ENCODE results near the gene NSMCE1.
"Not testable (repeated sequence)": the region's sequence is repeated elsewhere in the genome, so short reads cannot be mapped to it uniquely, and the experiment has no call there.

Gene NSMCE1

GRCh38 chr16:27302126-27302525, 33.6 kb upstream of the NSMCE1 start:
- DNase-seq (ENCODE audit: low read depth): no peak

DNA sequence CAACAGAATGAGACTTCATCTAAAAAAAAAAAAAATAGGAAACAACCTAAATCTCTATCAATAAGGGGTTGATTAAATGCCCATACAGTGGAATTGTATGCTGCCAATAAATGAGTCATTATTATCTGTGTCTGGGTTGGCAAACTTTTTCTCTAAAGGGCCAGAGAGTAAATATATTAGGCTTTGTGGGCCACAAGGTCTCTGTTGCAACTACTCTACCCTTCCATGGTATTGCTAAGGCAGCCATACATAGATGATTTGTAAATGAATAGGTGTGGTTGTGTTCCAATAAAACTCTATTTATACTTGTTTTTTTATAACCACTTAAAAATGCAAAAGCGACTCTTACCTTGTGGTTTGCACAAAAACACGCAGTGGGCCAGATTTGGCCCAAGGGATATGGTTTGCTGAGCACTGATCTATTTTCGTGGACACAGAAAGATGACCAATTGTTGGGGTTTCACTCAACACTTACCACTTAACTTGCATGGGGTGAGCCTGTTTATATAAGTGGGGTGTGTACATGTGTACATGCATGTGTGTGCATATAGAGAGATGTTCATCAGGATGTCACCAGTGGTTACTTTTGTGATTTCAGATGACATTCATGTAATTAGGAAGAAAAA, 32.8 kb upstream of the NSMCE1 start:
- no peak for DNase-seq (ENCODE audit: low read depth)

DNA sequence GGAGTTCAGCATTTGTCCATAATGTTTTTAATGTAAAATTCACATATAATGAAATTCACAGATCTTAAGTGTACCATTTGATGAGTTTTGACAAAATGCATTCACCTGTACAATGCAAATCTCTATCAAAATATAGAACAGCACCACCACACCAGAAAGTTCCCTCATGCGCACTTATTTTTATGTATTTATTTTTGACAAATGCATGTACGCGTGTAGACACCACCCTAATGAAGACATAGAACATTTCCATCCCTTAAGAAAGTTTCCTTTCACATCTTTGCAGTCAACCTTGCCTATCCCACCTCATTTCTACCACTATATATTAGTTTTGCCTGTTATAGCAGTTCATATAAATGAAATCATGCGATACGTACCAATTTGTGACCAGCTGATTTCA, 29.6 kb upstream of the NSMCE1 start:
- no peak for DNase-seq (ENCODE audit: low read depth)

DNA sequence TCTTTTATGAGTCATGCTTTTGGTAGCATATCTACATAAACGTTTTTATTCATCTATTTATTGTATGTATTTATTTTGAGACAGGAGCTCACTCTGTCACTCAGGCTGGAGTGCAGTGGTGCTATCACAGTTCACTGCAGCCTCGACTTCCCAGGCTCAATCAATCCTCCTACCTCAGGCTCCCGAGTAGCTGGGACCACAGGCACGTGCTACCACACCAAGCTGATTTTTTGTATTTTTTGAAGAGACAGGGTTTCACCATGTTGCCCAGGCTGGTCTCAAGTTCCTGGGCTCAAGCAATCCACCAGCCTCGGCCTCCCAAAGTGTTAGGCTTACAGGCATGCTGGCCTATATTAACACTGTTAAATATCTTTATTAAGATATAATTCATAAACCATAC, 24.8 kb upstream of the NSMCE1 start:
- DNase-seq (ENCODE audit: low read depth): no peak

DNA sequence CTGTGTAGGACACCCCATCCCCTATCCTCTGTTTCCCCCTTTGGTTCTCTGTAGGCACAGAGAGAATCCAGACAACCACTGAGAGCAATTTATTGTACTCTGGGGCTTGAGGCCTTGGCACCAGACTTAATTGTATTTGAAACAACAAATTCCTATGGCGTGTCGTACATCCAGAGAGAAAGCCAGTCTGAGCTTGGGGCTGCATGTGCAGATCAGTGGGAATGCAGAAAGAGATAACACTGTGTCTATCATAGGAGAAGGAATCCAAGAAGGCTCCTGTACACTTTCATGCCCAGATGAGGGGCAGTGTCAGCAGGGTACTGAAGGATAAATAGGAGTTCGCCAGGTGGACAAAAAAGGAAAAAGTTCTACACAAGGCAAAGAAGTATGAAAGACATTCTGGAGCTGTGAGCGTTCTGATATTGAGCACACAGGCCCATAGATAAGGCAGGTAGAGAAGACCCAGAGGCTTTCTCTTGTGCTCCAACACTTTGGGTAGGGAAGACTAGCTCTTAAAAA, 23.2 kb upstream of the NSMCE1 start:
- DNase-seq (ENCODE audit: low read depth): no peak

- no peak for DNase-seq (ENCODE audit: low read depth)
Measured at GRCh38 chr16:27291106-27291505, 22.5 kb upstream of the NSMCE1 start.

DNA sequence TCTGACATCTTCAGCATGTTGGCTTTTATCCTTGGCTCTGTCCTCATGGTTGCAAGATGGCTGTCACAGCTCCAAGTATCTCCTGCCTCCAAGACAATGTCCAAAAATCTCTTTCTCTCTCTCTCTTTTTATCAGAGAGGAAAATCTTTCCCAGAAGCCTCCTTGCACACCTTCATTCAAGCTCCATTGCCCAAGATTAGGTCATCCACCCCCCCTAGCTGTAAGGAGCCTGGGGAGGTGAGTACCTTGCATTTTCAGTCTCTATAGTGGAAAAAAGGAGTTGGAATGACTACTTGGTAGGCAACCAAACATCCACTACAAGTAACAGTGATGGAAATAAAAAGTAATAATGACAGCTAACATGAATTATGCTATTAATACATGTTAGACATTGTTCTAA, 22.0 kb upstream of the NSMCE1 start:
- DNase-seq (ENCODE audit: low read depth): no peak

GRCh38 chr16:27289669-27290068, 21.1 kb upstream of the NSMCE1 start:
- no peak for DNase-seq (ENCODE audit: low read depth)

DNA sequence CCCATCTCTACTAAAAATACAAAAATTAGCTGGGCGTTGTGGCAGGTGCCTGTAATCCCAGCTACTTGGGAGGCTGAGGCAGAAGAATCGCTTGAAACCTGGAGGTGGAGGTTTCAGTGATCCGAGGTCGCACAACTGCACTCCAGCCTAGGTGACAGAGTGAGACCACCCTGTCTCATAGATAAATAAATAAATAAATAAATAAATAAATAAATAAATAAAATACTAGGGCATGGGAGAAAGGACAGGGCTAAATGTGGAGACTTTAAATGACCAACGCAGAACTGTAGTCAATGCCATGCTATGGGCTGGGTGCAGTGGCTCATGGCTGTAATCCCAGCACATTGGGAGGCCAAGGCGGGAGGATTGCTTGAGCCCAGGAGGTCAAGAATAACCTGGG, 19.7 kb upstream of the NSMCE1 start:
- DNase-seq (ENCODE audit: low read depth): not testable (repeated sequence)

DNA sequence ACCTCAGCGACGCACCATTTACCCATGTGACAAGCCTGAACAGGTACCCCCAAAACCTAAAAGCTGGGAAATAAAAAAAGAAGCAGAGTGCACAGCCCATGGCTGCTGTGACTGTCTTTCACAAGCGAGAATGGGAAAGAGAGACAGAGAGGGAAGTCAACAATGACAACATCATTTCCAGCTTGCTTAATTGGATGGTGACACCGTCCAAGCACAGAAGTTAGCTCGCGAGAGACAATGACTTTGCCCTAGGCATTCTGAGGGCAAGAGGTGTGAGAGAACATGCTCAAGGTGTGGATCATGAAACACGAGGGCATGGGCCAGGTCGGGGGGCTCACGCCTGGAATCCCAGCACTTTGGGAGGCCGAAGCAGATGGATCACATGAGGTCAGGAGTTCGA, 19.3 kb upstream of the NSMCE1 start:
- DNase-seq (ENCODE audit: low read depth): no peak

- DNase-seq (ENCODE audit: low read depth): no peak
Measured at GRCh38 chr16:27287051-27287811, 18.7 kb upstream of the NSMCE1 start.

- peak; percentile 93 for DNase-seq (ENCODE audit: low read depth)
Measured at GRCh38 chr16:27286451-27286850, 17.9 kb upstream of the NSMCE1 start.

DNA sequence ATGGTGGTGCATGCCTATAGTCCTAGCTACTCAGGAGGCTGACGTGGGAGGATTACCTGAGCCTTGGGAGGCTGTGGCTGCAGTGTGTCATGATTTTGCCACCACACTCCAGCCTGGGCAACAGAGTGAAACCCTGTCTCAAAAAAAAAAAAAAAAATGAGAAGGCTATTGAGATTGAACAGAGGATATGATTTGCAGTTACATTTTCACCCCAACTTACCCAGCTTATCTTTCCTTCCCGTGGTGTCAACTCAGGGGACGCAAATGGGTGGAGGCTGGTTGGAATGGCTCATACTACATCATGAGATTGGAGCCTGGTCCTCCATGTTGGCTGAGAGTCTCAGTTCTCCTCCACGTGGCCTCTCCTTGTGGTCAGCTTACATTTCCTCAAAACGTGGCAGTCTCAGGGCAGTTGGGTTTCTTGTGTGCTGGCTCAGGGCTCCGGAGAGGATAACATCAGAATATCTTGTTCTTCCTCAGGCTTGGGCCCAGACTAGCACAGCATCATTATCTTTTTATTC, 17.2 kb upstream of the NSMCE1 start:
- DNase-seq (ENCODE audit: low read depth): no peak

DNA sequence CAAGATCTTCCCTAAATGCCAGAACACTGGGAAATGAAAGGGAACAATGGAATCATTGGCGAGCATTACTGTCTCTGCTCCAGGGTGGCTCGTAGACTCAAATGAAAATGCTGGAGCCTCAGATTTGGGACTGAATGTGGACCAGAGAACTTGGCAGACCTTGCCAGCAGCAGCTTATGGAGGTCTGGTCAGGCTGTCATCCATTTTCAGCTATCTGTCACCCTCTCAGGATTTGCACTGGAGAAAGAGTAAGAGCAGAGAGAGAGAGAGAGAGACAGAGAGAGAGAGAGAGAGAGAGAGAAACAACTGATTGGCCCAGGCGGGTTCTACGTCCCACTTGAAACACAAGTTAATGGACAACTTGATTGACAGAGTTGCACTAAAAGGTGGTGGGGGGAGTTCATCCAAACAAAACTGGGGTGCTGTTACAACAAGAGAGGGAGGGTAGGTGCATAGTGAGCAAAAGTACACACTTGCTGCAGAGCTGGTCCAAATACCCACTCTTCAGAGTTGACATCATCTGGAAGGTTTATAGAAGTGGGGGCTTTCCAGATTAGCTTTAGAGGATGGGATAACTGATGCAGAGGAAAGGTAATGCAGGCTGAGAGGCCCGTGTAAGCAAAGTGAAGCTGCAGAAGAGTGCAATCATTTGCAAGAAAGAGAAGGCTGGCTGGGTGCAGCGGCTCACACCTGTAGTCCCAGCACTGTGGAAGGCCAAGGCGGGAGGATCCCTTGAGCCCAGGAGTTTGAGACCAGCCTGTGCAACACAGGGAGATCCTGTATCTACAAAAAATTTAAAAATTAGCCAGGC, 16.5 kb upstream of the NSMCE1 start:
- no peak for DNase-seq (ENCODE audit: low read depth)

- DNase-seq (ENCODE audit: low read depth): no peak
Measured at GRCh38 chr16:27281243-27281642, 12.7 kb upstream of the NSMCE1 start.

DNA sequence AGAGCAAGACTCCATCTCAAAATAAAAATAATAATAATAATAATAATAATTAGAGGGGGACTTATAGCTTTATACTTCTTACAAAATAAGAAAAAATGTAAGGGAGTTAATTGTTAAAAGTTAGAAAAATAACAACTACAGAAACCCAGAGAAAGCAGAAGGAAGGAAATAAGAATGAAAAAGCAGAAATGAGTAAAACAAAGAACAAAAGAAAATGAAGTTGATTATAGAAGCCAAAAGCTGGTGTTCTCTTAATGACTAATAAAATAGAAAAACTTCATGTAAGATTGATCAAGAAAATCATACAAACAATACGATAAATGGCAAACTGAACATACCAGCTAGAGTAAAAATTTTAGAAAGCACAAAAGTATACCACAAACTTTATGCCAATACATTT, 6.8 kb upstream of the NSMCE1 start:
- no peak for DNase-seq (ENCODE audit: low read depth)

DNA sequence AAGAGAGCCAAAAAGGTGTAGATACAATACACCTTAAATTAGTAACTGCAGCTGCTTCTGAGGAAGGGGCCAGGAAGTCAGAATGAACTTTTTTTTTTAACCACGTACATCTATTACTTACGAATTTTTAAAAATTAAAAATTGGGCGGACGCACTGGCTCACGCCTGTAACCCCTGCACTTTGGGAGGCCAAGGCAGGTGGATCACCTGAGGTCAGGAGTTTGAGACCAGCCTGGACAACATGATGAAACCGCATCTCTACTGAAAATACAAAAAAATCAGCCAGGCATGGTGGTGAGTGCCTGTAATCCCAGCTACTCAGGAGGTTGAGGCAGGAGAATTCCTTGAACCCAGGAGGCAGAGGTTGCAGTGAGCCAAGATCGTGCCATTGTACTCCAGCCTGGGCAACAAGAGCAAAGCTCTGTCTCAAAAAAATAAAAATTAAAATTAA, 5.9 kb upstream of the NSMCE1 start:
- not testable (repeated sequence) for DNase-seq (ENCODE audit: low read depth)

DNA sequence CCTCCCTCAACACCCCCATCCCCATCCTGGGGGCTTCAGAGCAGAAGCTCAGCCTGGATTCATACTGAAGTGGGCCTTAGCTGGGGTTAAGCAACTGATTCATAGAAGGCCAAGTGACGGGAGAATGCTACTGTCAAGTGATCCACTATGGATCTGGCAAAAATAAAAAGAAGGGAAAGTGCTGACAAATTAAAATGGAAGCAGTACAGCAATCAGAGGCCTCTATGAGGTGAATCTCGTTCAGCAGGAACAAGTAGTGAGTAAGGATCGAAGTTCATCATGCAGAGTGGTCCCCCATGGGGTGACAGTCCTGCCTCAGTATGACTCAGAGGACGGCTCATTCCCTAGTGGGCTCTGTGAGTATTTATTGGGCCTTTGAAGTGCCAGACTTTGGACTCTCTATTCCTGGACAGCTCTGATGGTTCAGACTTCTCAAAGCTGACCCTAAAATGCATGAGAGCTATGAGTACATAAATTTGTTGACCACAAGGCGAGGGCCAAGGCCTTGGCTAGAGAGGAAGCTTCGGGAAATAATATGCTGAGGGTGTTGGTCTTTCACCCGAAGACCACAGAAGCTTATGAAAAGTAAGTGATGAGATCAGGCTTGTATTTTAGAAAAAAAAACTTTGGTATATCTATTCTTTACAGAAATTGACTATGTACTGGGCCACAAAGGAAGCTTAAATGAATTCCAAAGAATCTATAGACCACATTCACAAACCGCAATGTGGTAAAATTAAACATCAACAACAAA, 5.3 kb upstream of the NSMCE1 start:
- no peak for DNase-seq (ENCODE audit: low read depth)

DNA sequence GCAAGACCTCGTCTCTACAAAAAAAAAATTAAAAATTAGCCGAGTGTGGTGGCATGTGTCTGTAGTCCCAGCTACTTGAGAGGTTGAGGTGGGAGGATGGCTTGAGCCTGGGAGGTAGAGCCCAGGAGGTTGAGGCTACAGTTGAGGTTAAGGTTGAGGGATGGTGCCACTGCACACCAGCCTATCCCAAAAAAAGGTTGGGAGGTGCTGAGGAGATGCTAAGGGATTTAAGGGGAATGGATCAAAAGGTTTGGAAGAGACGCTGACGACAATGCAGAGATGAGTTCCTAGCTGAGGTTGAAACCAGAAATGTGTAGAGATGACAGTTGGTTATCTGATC, 4.7 kb upstream of the NSMCE1 start:
- no peak for DNase-seq (ENCODE audit: low read depth)

DNA sequence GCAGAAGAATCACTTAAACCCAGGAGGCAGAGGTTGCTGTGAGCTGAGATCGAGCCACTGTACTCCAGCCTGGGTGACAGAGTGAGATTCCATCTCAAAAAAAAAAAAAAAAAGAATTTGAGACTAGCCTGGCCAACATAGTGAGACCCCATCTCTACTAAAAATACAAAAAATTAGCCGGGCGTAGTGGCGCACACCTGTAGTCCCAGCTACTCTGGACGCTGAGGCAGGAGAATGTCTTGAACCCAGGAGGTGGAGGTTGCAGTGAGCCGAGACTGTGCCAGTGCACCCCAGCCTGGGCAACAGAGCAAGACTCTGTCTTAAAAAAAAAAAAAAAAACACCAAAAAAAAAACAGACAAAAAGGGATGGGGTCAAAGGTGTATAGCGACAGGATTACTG, 4.1 kb upstream of the NSMCE1 start:
- not testable (repeated sequence) for DNase-seq (ENCODE audit: low read depth)

DNA sequence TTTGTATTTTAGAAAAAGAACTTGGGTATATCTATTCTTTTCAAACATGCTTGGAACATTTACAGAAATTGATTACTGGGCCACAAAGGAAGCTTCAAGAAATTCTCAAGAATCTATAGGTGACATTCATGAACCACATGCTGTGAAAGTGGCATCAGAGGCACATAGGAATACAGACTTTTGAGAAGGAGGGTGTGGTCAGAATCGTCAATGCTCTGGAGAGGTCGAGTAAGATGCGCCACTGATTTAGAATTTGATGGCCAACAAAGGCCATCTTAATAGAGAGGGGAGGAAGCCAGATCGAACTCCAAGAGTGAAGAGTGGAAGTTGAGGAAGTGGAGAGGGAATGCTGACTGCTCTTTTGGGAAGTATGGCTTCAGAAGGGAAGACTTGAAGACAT, 3.5 kb upstream of the NSMCE1 start:
- DNase-seq (ENCODE audit: low read depth): no peak

DNA sequence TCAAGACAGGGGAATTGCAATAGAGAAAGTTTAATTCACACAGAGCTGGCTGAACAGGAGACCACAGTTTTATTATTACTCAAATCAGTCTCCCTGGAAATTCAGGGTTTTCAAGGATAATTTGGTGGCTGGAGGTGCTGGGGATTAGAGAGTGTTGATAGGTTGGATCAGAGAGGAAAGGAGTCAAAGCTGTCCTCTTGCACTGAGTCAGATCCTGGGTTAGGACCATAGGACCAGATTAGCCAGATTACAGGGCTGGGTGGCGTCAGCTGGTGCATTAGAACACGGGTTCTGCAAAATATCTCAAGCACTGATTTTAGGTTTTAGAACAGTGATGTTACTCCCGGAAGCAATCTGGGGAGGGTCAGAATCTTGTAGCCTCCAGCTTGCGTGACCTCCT, 1.8 kb upstream of the NSMCE1 start:
- DNase-seq (ENCODE audit: low read depth): no peak
